ENCODE data around the gene BAG5. TPM values are rescaled to one million over a fixed set of nuclear protein-coding genes. Genes with fewer than 3 reads are reported as not detected.

BAG5 gene, protein sequence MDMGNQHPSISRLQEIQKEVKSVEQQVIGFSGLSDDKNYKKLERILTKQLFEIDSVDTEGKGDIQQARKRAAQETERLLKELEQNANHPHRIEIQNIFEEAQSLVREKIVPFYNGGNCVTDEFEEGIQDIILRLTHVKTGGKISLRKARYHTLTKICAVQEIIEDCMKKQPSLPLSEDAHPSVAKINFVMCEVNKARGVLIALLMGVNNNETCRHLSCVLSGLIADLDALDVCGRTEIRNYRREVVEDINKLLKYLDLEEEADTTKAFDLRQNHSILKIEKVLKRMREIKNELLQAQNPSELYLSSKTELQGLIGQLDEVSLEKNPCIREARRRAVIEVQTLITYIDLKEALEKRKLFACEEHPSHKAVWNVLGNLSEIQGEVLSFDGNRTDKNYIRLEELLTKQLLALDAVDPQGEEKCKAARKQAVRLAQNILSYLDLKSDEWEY
- 16.3 and 17.3 TPM in 2 replicates for total RNA-seq

DNA sequence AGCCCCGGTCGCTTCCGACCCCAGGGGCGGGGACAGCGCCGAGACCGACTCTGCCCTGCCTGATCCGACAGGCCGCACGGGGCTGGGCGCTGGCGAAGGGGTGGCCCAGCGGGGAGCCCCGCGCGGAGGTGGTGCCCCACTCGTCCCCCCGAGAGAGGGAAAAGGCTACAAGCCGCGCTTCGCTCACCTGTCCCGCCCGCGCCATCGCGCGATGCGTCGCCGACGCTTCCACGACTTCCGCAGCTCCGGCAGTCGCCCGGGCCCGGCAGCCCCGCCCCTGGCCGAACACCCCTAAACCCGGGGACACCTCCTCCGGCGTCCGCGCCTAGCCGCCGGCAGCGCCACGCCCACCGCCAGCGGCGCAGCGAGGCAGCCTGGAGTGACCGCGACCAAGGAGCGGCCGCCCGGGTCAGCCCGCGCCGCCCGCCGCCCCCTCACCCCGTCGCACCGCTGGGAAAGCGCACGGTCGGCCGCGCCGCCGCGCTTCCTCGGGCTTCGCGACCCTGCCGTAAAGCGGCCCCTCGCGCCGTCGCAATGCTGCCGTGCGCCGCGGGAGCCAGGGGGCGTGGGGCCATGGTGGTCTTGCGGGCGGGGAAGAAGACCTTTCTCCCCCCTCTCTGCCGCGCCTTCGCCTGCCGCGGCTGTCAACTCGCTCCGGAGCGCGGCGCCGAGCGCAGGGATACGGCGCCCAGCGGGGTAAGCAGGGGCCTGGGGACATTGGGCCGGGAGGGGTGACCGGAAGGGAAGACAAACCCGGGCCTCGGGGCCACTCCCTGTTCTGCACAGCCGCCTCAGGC is at the start of gene BAG5, which contains the start of gene COA8:
Gene BAG5, minus strand, starts transcription at position 229 of the 797 bp plus-strand sequence. CDS start 1,493 bp downstream, outside the sequence.
Gene COA8, plus strand, starts transcription at position 532 of the 797 bp plus-strand sequence. Its CDS starts 42 bp downstream, at position 574.

DNA sequence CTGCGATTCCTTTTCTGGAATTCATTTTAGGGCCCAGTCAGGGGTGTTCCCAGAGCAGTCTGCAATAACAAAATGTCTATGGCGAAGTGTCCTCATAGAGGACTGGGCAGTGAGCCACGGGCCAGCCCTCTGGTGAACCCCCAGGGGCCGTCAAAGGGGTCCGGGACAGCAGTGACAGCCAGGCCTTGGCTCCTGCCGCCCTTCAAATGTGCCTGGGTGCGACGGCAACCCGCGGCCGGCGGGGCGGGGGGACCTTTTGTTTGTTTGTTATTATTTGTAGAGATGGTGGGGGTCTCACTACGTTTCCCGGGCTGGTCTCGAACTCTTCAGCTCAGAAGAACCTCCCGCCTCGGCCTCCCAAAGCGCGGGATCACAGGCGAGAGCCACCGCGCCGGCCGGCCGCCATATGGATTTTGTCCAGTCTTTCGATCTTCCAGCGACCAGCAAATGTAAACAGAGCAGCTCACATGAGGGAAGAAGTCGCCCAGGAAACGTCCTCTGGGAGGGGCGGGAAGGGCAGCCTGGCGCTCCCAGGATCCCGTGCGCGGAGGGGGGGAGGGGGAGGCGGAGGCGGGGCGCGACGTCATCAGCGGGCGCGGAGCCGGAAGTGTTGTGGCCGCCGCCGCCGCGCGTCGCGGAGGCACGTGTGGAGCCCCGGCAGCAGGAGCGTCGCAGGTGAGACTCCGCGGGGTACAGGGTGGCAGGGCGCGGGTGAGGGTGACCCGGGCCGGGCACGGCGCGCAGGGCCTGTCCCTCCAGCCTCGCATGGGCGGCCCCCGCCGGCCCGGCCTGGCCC is 33.7 kb downstream of the BAG5 start, which contains the start of gene TRMT61A:
Gene TRMT61A, plus strand, starts transcription at position 610 of the 796 bp plus-strand sequence. CDS start 783 bp downstream, outside the sequence.

GRCh38 chr14:103522649-103523574 is 39.5 kb downstream of the BAG5 start, which contains the start of gene CKB:
CKB (minus strand) TSS chr14:103522830; CDS start chr14:103522493, 337 bp downstream.

Other genes with a start within 250 kb of the BAG5 start
- gene EIF5, start 228.4 kb downstream of the BAG5 start, total RNA-seq, result 155 and 170 TPM in 2 replicates
- gene MARK3, start 177.2 kb downstream of the BAG5 start, total RNA-seq, result 47.8 and 56.7 TPM in 2 replicates
- gene CKB, start 39.8 kb downstream of the BAG5 start, total RNA-seq, result 102 and 150 TPM in 2 replicates
- 12.1 and 13.6 TPM in 2 replicates for gene TRMT61A, start 33.5 kb downstream of the BAG5 start, total RNA-seq
- gene COA8, start 303 bp upstream of the BAG5 start, total RNA-seq, result 40.5 and 58.4 TPM in 2 replicates
- gene KLC1, start 66.6 kb upstream of the BAG5 start, total RNA-seq, result 129 and 180 TPM in 2 replicates
- gene XRCC3, start 152.8 kb upstream of the BAG5 start, total RNA-seq, result 5.3 and 15.6 TPM in 2 replicates
- gene ZFYVE21, start 153.2 kb upstream of the BAG5 start, total RNA-seq, result 74.3 and 83.9 TPM in 2 replicates